ENCODE measurements around the gene TBX6. TPM values are rescaled to one million over a fixed set of nuclear protein-coding genes. Genes with fewer than 3 reads are reported as not detected.
"Not testable (repeated sequence)": the region's sequence is repeated elsewhere in the genome, so short reads cannot be mapped to it uniquely, and the experiment has no call there.

The TBX6 gene
- total RNA-seq, 1 experiment from 2014 or later: 0.49 TPM

DNA sequence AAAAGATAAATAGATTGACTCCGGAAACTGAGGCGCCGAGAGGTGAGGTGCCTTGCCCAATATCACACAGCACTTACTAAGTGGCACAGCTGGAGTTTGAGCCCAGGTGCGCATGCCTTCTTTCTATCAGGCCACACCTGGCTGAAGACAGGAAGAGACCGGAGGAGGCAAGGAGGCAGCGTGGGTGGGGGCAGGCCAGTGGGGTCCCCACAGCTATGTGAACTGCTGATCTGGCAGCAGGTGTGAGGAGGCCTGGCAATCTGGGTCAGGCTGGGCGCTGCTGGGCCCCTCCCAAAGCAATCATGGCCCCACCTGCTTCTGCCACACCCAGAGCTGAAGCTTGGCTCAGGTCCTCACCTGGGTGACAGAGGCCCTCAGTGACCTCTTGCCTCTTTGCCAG, 23.5 kb upstream of the TBX6 start:
- BruUV-seq (replicated peaks): no TSS peak
- DNase-seq (ENCODE audit: low spot score): no peak
- intact Hi-C loops (cut with micrococcal nuclease; ENCODE audit: unreplicated experiment): no loop called here
- Histone ChIP-seq H3K4me3 (ENCODE audit: low read depth, low read length, poor library complexity, severe bottlenecking) (no peak overlapping the region), H3K27ac (ENCODE audit: low read depth, low read length, poor library complexity, severe bottlenecking) (no peak overlapping the region), H3K36me3 (ENCODE audit: insufficient read depth, low read length, poor library complexity, severe bottlenecking) (peaks cover 16% of the 10 kb centered on the region), H3K9me3 (ENCODE audit: low read depth, low read length, poor library complexity, severe bottlenecking) (no peaks in the 10 kb centered on the region), H3K27me3 (replicated peaks; ENCODE audit: insufficient read depth, low read depth, low read length, poor library complexity) (no peaks in the 10 kb centered on the region), H3K4me1 (ENCODE audit: insufficient read depth, low read length, poor library complexity, severe bottlenecking) (no peaks in the 10 kb centered on the region)
- CTCF ChIA-PET: interaction anchor here (0.7 kb wide), 1 partner anchor 579 kb away, joined by 3 read pairs; no protein-coding TSS in a partner anchor
- TF ChIP-seq, protein P1, sequence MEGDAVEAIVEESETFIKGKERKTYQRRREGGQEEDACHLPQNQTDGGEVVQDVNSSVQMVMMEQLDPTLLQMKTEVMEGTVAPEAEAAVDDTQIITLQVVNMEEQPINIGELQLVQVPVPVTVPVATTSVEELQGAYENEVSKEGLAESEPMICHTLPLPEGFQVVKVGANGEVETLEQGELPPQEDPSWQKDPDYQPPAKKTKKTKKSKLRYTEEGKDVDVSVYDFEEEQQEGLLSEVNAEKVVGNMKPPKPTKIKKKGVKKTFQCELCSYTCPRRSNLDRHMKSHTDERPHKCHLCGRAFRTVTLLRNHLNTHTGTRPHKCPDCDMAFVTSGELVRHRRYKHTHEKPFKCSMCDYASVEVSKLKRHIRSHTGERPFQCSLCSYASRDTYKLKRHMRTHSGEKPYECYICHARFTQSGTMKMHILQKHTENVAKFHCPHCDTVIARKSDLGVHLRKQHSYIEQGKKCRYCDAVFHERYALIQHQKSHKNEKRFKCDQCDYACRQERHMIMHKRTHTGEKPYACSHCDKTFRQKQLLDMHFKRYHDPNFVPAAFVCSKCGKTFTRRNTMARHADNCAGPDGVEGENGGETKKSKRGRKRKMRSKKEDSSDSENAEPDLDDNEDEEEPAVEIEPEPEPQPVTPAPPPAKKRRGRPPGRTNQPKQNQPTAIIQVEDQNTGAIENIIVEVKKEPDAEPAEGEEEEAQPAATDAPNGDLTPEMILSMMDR (conservative IDR thresholded peaks at IDR 0.05; ENCODE audit: low read depth, low read length): no peak
- TF ChIP-seq EZH2 (IDR thresholded peaks at IDR 0.05; ENCODE audit: borderline replicate concordance, low read depth, low read length, poor library complexity, severe bottlenecking): no peak
- POLR2A ChIA-PET (ENCODE audit: low non-redundant PET): no interaction called here

DNA sequence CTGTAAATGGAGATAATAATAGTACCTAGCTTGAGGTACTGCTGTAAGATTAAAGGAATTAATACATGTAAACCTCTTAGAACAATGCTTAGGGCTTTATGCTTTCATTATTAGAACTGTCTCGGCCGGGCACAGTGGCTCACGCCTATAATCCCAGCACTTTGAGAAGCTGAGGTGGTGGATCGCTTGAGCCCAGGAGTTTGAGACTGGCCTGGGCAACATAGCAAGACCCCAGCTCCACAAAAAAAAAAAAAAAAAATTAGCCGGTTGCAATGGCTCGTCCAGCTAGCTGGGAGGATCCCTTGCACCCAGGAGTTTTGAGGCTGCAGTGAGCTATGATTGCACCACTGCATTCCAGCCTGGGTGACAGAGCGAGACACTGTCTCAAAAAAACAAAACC, 23.1 kb upstream of the TBX6 start:
- POLR2A ChIA-PET (ENCODE audit: low non-redundant PET); H3K27me3 ChIP-seq (replicated peaks; ENCODE audit: insufficient read depth, low read depth, low read length, poor library complexity); BruUV-seq (replicated peaks); H3K4me3 ChIP-seq (ENCODE audit: low read depth, low read length, poor library complexity, severe bottlenecking); H3K27ac ChIP-seq (ENCODE audit: low read depth, low read length, poor library complexity, severe bottlenecking); DNase-seq (ENCODE audit: low spot score); H3K9me3 ChIP-seq (ENCODE audit: low read depth, low read length, poor library complexity, severe bottlenecking); H3K4me1 ChIP-seq (ENCODE audit: insufficient read depth, low read length, poor library complexity, severe bottlenecking): not testable (repeated sequence)
- CTCF ChIA-PET: interaction anchor here (0.5 kb wide), 1 partner anchor 9 kb away, joined by 3 read pairs; no protein-coding TSS in a partner anchor
- intact Hi-C loops (cut with micrococcal nuclease; ENCODE audit: unreplicated experiment): loop anchor here (5.0 kb wide), 1 partner anchor 512 kb away; no protein-coding TSS in a partner anchor
- peaks cover 16% of the 10 kb centered on the region for H3K36me3 ChIP-seq (ENCODE audit: insufficient read depth, low read length, poor library complexity, severe bottlenecking)

DNA sequence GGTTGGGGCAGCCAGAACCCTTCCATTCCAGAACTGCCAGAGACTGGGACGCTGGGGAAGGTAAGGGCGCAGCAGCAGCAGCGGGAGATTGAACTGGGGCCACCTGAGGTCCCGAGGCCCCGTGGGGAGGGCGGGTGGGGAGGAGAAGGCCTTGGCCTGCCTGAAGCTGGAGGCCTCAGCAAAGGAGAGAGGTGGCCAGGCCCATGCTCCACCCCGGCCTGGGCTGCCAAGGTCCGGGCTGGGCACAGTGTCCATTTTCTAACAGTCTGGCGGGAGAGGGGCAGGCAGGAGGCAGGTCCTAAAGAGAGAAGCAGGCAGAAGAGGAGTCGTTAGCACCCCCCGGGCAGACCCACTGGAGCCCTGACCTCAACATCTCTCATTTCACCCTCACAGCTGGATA, 22.7 kb upstream of the TBX6 start:
- CTCF ChIA-PET: interaction anchor here (0.5 kb wide), 1 partner anchor 9 kb away, joined by 3 read pairs; no protein-coding TSS in a partner anchor
- Histone ChIP-seq H3K27ac (ENCODE audit: low read depth, low read length, poor library complexity, severe bottlenecking) (no peak overlapping the region), H3K4me3 (ENCODE audit: low read depth, low read length, poor library complexity, severe bottlenecking) (no peak overlapping the region), H3K27me3 (replicated peaks; ENCODE audit: insufficient read depth, low read depth, low read length, poor library complexity) (no peaks in the 10 kb centered on the region), H3K4me1 (ENCODE audit: insufficient read depth, low read length, poor library complexity, severe bottlenecking) (no peaks in the 10 kb centered on the region), H3K9me3 (ENCODE audit: low read depth, low read length, poor library complexity, severe bottlenecking) (no peaks in the 10 kb centered on the region), H3K36me3 (ENCODE audit: insufficient read depth, low read length, poor library complexity, severe bottlenecking) (peaks cover 13% of the 10 kb centered on the region)
- POLR2A ChIA-PET (ENCODE audit: low non-redundant PET): interaction anchor here (0.5 kb wide), 1 partner anchor 388 kb away, joined by 5 read pairs; no protein-coding TSS in a partner anchor
- intact Hi-C loops (cut with micrococcal nuclease; ENCODE audit: unreplicated experiment): loop anchor here (5.0 kb wide), 1 partner anchor 513 kb away; no protein-coding TSS in a partner anchor
- no TSS peak for BruUV-seq (replicated peaks)
- DNase-seq (ENCODE audit: low spot score): no peak
- TF ChIP-seq, protein P1 (conservative IDR thresholded peaks at IDR 0.05; ENCODE audit: low read depth, low read length): no peak
- TF ChIP-seq EZH2 (IDR thresholded peaks at IDR 0.05; ENCODE audit: borderline replicate concordance, low read depth, low read length, poor library complexity, severe bottlenecking): no peak

Data from A673 (cell line).